Activated naive CD4-positive, alpha-beta T cell treated with anti-CD3 and anti-CD28 coated beads, Interleukin-2, amount 50 U/mL, for 72 hours (primary cell): ENCODE results near the gene EFHD1. TPM values are rescaled to one million over a fixed set of nuclear protein-coding genes. Genes with fewer than 3 reads are reported as not detected.

Source experiments
- total RNA-seq, 2 donors: library from RNA; stranded (reverse); gene quantifications; one replicate each; pipeline ENCODE4 v1.2.3, GENCODE V29; 2022

The EFHD1 gene
- total RNA-seq, 2 donors from 2014 or later, result 0.29 to 2.4 TPM

Other genes with a start within 250 kb of the EFHD1 start
- gene ALPG, start 226.8 kb upstream of the EFHD1 start, total RNA-seq, result not detected
- gene ALPI, start 177.5 kb upstream of the EFHD1 start, total RNA-seq, result not detected
- gene ECEL1, start 145.8 kb upstream of the EFHD1 start, total RNA-seq, result not detected
- not detected for gene PRSS56, start 113.2 kb upstream of the EFHD1 start, total RNA-seq
- gene CHRND, start 107.4 kb upstream of the EFHD1 start, total RNA-seq, result not detected
- not detected for gene CHRNG, start 93.9 kb upstream of the EFHD1 start, total RNA-seq
- gene TIGD1, start 83.0 kb upstream of the EFHD1 start, total RNA-seq, result 1 to 10 TPM; 6.8 to 7.3 TPM
- gene EIF4E2, start 82.9 kb upstream of the EFHD1 start, total RNA-seq, result 10 to 100 TPM; 54.0 to 62.0 TPM
- 10 to 100 TPM; 63.4 to 64.7 TPM for gene GIGYF2, start 63.7 kb downstream of the EFHD1 start, total RNA-seq
- not detected for gene KCNJ13, start 143.0 kb downstream of the EFHD1 start, total RNA-seq
- 1 to 10 TPM; 1.3 to 3.6 TPM for gene SNORC, start 236.7 kb downstream of the EFHD1 start, total RNA-seq